Activated naive CD4-positive, alpha-beta T cell (primary cell): ENCODE results near the gene HM13.
"Not testable (repeated sequence)": the region's sequence is repeated elsewhere in the genome, so short reads cannot be mapped to it uniquely, and the experiment has no call there.

Experiments
- DNase-seq, 4 experiments: peaks; one replicate each; lab custom pipeline; 2025; lab: John Stamatoyannopoulos, UW

Gene HM13

GRCh38 chr20:31542963-31543362, 28.7 kb downstream of the HM13 start:
- no peak for DNase-seq

- DNase-seq: no peak
These were observed 29.8 kb downstream of the HM13 start for GRCh38 chr20:31543966-31544598.

- no peak for DNase-seq
These were observed 30.4 kb downstream of the HM13 start for GRCh38 chr20:31544600-31544999.

- not testable (repeated sequence) for DNase-seq
These were observed 31.4 kb downstream of the HM13 start for GRCh38 chr20:31545621-31546040.

GRCh38 chr20:31547017-31547675, 32.9 kb downstream of the HM13 start:
- peak; percentile 33 to 63 (median 48) for DNase-seq

GRCh38 chr20:31547720-31548298, 33.6 kb downstream of the HM13 start:
- no peak for DNase-seq

GRCh38 chr20:31548820-31549512, 34.7 kb downstream of the HM13 start:
- no peak for DNase-seq

GRCh38 chr20:31549513-31549880, 35.3 kb downstream of the HM13 start:
- no peak for DNase-seq

GRCh38 chr20:31550099-31550498, 35.9 kb downstream of the HM13 start:
- DNase-seq: no peak

- DNase-seq: no peak
These were observed 37.2 kb downstream of the HM13 start for GRCh38 chr20:31551163-31552081.

- no peak for DNase-seq
These were observed 41.0 kb downstream of the HM13 start for GRCh38 chr20:31555203-31555775.

- no peak for DNase-seq
These were observed 45.5 kb downstream of the HM13 start for GRCh38 chr20:31559704-31560093.

- DNase-seq: peak; percentile 49 to 72 (median 62)
These were observed 46.0 kb downstream of the HM13 start for GRCh38 chr20:31560094-31560745.

GRCh38 chr20:31560746-31561598, 46.7 kb downstream of the HM13 start:
- no peak for DNase-seq

GRCh38 chr20:31562241-31562640, 48.0 kb downstream of the HM13 start:
- DNase-seq: no peak

- DNase-seq: no peak
These were observed 50.0 kb downstream of the HM13 start for GRCh38 chr20:31564284-31564683.

- no peak for DNase-seq
These were observed 51.6 kb downstream of the HM13 start for GRCh38 chr20:31565699-31566318.

- no peak for DNase-seq
These were observed 52.0 kb downstream of the HM13 start for GRCh38 chr20:31566319-31566657.

GRCh38 chr20:31566658-31567379, 52.6 kb downstream of the HM13 start:
- no peak for DNase-seq
